Spleen (tissue), 11 donors: ENCODE results near the gene TMPRSS4. TPM values are rescaled to one million over a fixed set of nuclear protein-coding genes. Genes with fewer than 3 reads are reported as not detected.

Source experiments
- DNase-seq: peaks from one replicate; pipeline ENCODE4 v3.0.0-alpha.2; 2020
- H3K27ac ChIP-seq, 8 donors: fragments of 200-600 bp; sonication (generic) in 7 of 8; 1 replicate in 4 of 8; 2 replicates in 4 of 8; pipeline versions ENCODE4 v1.5.0 to v1.8.0; 2016 to 2021; ENCODE audit warnings: inconsistent platforms in 4 of 8, mild to moderate bottlenecking in 4 of 8, moderate library complexity in 1 of 8
- H3K27me3 ChIP-seq, 7 donors: fragments of 200-600 bp; sonication (generic) in 6 of 7; replicated peaks in 1 of 7; 1 replicate in 4 of 7; 2 replicates in 3 of 7; pipeline versions ENCODE4 v1.5.0 to v1.8.0; 2016 to 2021; ENCODE audit warnings: inconsistent platforms in 3 of 7, mild to moderate bottlenecking in 1 of 7
- H3K36me3 ChIP-seq, 6 donors: fragments of 200-600 bp; sonication (generic) in 5 of 6; 1 replicate in 4 of 6; 2 replicates in 2 of 6; pipeline versions ENCODE4 v1.5.0 to v1.8.0; 2016 to 2021; ENCODE audit warnings: inconsistent platforms in 2 of 6
- H3K4me1 ChIP-seq, 6 donors: fragments of 200-600 bp; sonication (generic) in 5 of 6; 1 replicate in 3 of 6; 2 replicates in 3 of 6; pipeline versions ENCODE4 v1.5.0 to v1.8.0; 2016 to 2021; ENCODE audit warnings: inconsistent platforms in 3 of 6
- H3K4me3 ChIP-seq, 8 donors: fragments of 200-600 bp; sonication (generic) in 7 of 8; 1 replicate in 4 of 8; 2 replicates in 4 of 8; pipeline versions ENCODE4 v1.5.0 to v1.8.0; 2016 to 2021; ENCODE audit warnings: inconsistent platforms in 4 of 8, mild to moderate bottlenecking in 4 of 8, moderate library complexity in 2 of 8
- H3K9me3 ChIP-seq, 8 donors: fragments of 200-600 bp; sonication (generic) in 7 of 8; 1 replicate in 4 of 8; 2 replicates in 4 of 8; pipeline versions ENCODE4 v1.5.0 to v1.8.0; 2016 to 2021; ENCODE audit warnings: inconsistent platforms in 4 of 8
- POLR2A ChIP-seq, 3 donors: fragments of 450-650 bp; IDR thresholded peaks; one replicate each; pipeline ENCODE4 v1.5.1; 2017; ENCODE audit warnings: antibody characterized with exemption in 3 of 3, mild to moderate bottlenecking in 1 of 3
- POLR2AphosphoS5 ChIP-seq, 3 donors: sonication (generic); formaldehyde crosslinking; IDR thresholded peaks; one replicate each; pipeline ENCODE4 v1.5.1; 2017; ENCODE audit warnings: antibody characterized with exemption in 3 of 3
- WGBS, 5 donors: extraction: QIAGEN DNeasy Blood & Tissue Kit in 3 of 5; methylation state at CpG; one replicate each; pipeline versions ENCODE4 v1.1.5 to v1.1.7; 2013 to 2018; 5-methylcytosine and 5-hydroxymethylcytosine counted together
- intact Hi-C: fragments of 100-400 bp; cut with DNase I; formaldehyde crosslinking; loops from one replicate; pipeline ENCODE4 v1.15.0; 2023; ENCODE audit warnings: low total_unique reads
- polyA plus RNA-seq, 3 donors: library from polyadenylated mRNA; stranded (reverse); fragments of 200-250 nt; gene quantifications; one replicate each; pipeline ENCODE4 v1.2.1, GENCODE V29; 2013
- total RNA-seq, 7 donors: library from RNA; depleted of rRNA in 3 of 7; stranded (reverse); fragments of >200 nt in 3 of 7; fragmentation: NEBNext Ultra II Directional in 4 of 7; extraction: Animal tissue kit (Norgen Biotek cat#: 25700) in 4 of 7; gene quantifications; one replicate each; pipeline versions ENCODE4 v1.1.0 to v1.2.1, GENCODE V29; 2016 to 2021
- TF ChIP-seq, protein P1 (sequence below), 11 experiments: fragments of 200-600 bp in 7 of 11; fragments of 450-650 bp in 4 of 11; sonication (generic) in 4 of 11; IDR thresholded peaks in 8 of 11; conservative IDR thresholded peaks in 3 of 11; 1 replicate in 7 of 11; 2 replicates in 4 of 11; pipeline versions ENCODE4 v1.4.0 to v1.8.0; 2016 to 2021; ENCODE audit warnings: antibody characterized with exemption in 11 of 11, inconsistent platforms in 4 of 11, mild to moderate bottlenecking in 1 of 11
- donor health status: healthy with polysubstance abuse.
- donor health status: DM: no; HTN: no; CAD: no; lungs with moderate emphysema.
- donor health status: DM: no; HTN: no; CAD: no.
- donor health status: Bipolar disorder and iron deficiency.
- donor health status: healthy.
- donor health status: DM: no; HTN: no; CAD: no.
- donor health status: DM: yes; HTN: yes; CAD: no.

Gene TMPRSS4
- total and polyA plus RNA-seq, 10 donors: 0.09 to 1.4 (median 0.85) TPM; not detected in 3

DNA sequence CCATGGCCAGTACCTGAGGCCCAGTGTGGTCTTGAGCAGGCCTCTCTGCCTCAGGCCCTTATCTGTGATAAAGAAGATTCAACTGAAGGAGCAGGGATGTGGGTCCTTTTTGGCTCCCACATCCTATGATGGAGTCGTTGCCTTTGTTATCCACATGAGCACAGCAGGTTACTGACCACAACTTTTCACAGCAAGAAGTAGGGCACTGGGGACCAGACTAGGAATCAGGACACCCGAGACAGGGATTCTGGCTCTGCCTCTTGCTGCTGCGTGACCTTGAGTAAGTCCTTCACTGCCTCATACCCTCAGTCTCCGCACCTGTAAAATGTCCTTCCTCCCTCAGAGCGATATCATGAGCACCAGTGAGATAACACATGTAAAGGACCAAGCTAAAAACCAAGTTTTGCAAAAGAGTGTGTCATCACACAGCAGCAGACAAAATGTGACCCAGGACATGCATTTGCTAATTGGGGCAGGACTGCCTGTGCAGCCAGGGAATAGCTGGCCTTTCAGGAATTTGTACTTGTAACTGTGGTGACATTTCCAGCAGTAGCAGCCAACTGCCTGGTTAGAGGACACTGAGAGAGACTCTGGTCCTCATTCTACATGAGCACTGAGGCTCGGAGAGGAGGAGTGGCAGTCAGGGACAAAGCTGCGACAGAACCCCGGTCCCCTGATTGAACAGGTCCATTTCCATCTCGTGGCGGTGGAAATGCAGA lies 23.1 kb downstream of the TMPRSS4 start:
- WGBS, 5 donors: 70 to 85% (median 81%) methylated on average over 10 of the region's 10 CpGs
- intact Hi-C loops: no loop called here
- TF ChIP-seq POLR2AphosphoS5 (IDR thresholded peaks at IDR 0.05) (no peak), POLR2A (IDR thresholded peaks at IDR 0.05) (no peak)
- TF ChIP-seq, protein P1, sequence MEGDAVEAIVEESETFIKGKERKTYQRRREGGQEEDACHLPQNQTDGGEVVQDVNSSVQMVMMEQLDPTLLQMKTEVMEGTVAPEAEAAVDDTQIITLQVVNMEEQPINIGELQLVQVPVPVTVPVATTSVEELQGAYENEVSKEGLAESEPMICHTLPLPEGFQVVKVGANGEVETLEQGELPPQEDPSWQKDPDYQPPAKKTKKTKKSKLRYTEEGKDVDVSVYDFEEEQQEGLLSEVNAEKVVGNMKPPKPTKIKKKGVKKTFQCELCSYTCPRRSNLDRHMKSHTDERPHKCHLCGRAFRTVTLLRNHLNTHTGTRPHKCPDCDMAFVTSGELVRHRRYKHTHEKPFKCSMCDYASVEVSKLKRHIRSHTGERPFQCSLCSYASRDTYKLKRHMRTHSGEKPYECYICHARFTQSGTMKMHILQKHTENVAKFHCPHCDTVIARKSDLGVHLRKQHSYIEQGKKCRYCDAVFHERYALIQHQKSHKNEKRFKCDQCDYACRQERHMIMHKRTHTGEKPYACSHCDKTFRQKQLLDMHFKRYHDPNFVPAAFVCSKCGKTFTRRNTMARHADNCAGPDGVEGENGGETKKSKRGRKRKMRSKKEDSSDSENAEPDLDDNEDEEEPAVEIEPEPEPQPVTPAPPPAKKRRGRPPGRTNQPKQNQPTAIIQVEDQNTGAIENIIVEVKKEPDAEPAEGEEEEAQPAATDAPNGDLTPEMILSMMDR (IDR thresholded peaks at IDR 0.05 in 8 of 11, conservative IDR thresholded peaks at IDR 0.05 in 3 of 11): no peak

DNA sequence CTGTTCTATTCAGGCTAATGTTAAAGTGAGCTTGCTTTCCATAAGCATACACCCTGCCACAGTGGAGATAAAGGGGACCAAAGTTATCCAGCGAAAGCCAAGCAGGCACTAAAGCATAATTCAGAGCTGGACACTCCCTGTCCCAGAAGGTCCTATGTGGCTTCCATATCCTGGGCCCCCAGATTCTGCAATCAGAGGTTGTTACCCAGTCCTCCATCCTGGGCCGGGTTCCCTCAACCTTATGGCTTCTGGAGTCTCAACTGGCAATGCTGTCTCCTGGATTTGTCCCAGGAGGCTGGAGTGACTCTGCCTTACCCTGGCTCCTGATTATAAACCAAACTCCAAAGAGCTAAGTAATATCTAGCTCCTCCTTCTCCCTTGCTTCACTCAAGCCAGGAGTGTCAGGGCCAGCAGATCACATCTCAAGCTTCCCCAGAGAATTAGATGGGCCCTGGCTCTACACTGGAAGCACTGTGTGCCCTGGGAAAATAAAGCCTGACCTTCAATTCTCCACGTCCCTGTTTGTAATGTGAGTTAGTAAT lies 23.9 kb downstream of the TMPRSS4 start:
- Histone ChIP-seq H3K4me3 (no peak overlapping the region), H3K36me3 (no peaks in the 10 kb centered on the region), H3K4me1 (no peaks in the 10 kb centered on the region), H3K27me3 (no peaks in the 10 kb centered on the region), H3K27ac (no peak overlapping the region), H3K9me3 (no peaks in the 10 kb centered on the region)
- WGBS, 5 donors: 63 to 86% (median 73%) methylated on average over 3 of the region's 3 CpGs
- TF ChIP-seq POLR2A (IDR thresholded peaks at IDR 0.05) (no peak), POLR2AphosphoS5 (IDR thresholded peaks at IDR 0.05) (no peak)
- TF ChIP-seq, protein P1 (IDR thresholded peaks at IDR 0.05 in 8 of 11, conservative IDR thresholded peaks at IDR 0.05 in 3 of 11): no peak
- no peak for DNase-seq
- intact Hi-C loops: no loop called here

More for the DNA sequence above, 23.1 kb downstream of the TMPRSS4 start:
- Histone ChIP-seq H3K9me3 (no peaks in the 10 kb centered on the region), H3K27ac (no peak overlapping the region), H3K4me1 (no peaks in the 10 kb centered on the region), H3K4me3 (no peak overlapping the region), H3K27me3 (no peaks in the 10 kb centered on the region), H3K36me3 (no peaks in the 10 kb centered on the region)
- no peak for DNase-seq

DNA sequence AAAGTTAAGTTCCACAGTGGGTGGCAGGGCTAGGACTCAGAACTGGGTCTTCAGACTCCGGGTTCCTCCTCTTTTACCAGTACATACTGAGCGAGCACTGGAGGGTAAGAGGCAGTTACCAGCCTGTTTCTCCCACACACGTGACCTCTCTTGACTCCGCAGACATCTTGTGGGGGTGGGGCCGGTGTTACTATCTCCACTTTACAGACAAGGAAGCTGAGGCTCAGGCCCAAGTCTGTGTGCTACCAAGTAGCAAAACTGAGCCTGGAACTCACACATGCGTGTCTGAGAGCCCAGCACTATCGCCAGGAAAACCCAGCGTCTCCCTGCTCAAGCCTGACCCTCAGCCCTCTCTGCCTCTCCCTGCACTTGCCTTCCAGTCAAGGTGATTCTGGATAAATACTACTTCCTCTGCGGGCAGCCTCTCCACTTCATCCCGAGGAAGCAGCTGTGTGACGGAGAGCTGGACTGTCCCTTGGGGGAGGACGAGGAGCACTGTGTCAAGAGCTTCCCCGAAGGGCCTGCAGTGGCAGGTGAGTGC lies 25.9 kb downstream of the TMPRSS4 start:
- H3K9me3 ChIP-seq: no peaks in the 10 kb centered on the region
- H3K27ac ChIP-seq: no peak overlapping the region
- no peak overlapping the region for H3K4me3 ChIP-seq
- H3K36me3 ChIP-seq: no peaks in the 10 kb centered on the region
- H3K4me1 ChIP-seq: no peaks in the 10 kb centered on the region
- H3K27me3 ChIP-seq: no peaks in the 10 kb centered on the region
- TF ChIP-seq POLR2A (IDR thresholded peaks at IDR 0.05) (no peak), POLR2AphosphoS5 (IDR thresholded peaks at IDR 0.05) (no peak)
- TF ChIP-seq, protein P1 (IDR thresholded peaks at IDR 0.05 in 8 of 11, conservative IDR thresholded peaks at IDR 0.05 in 3 of 11): no peak
- DNase-seq: no peak
- intact Hi-C loops: no loop called here
- WGBS, 5 donors: 54 to 77% (median 61%) methylated on average over 13 of the region's 13 CpGs

DNA sequence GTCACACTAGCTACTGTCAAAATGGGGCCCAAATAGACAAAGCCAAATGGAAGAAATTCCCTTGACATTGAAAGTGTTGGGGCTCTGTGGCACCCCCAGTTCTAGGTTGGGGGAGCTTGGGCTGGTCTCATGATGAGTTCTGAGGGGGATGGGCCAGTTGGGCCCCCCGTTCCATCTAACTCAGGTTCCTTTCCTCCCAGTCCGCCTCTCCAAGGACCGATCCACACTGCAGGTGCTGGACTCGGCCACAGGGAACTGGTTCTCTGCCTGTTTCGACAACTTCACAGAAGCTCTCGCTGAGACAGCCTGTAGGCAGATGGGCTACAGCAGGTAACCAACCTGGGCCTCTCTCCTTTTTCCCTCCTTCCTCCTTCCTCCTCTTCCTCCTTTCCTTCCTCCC lies 27.6 kb downstream of the TMPRSS4 start:
- DNase-seq: no peak
- intact Hi-C loops: no loop called here
- Histone ChIP-seq H3K36me3 (no peaks in the 10 kb centered on the region), H3K4me3 (no peak overlapping the region), H3K4me1 (no peaks in the 10 kb centered on the region), H3K27me3 (no peaks in the 10 kb centered on the region), H3K27ac (no peak overlapping the region), H3K9me3 (no peaks in the 10 kb centered on the region)
- TF ChIP-seq, protein P1 (IDR thresholded peaks at IDR 0.05 in 8 of 11, conservative IDR thresholded peaks at IDR 0.05 in 3 of 11): no peak
- TF ChIP-seq POLR2A (IDR thresholded peaks at IDR 0.05) (no peak), POLR2AphosphoS5 (IDR thresholded peaks at IDR 0.05) (no peak)
- 88 to 95% (median 92%) methylated on average over 6 of the region's 6 CpGs for WGBS, 5 donors
